ENCODE results near the gene ZNF611. TPM values are rescaled to one million over a fixed set of nuclear protein-coding genes. Genes with fewer than 3 reads are reported as not detected.
"Not testable (repeated sequence)": the region's sequence is repeated elsewhere in the genome, so short reads cannot be mapped to it uniquely, and the experiment has no call there.

Gene ZNF611
- total RNA-seq, 1 donor from 2014 or later: 24.4 TPM

DNA sequence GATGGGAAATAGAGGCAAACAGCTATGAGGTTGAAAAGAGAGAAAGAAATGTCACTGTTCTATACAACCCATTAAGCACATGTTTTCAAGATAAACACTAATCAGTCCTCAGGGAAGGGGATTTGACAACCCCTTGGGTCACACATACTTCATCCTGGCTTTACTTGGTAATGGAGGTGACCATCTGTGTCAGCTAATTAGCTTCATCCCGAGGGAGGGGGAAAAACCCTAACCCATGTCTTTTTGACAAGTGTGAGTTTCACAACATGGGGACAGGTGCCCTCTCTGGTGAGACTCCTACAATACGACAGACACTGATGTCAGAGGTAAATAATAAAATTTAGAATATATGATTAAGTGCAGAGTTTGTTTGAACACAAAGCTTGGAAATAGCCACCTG, 43.1 kb downstream of the ZNF611 start:
- Histone ChIP-seq H3K27me3 (ENCODE audit: low read depth) (no peaks in the 10 kb centered on the region), H3K9me3 (no peaks in the 10 kb centered on the region), H3K36me3 (no peaks in the 10 kb centered on the region), H3K4me3 (no peak overlapping the region), H3K4me1 (peaks cover 14% of the 10 kb centered on the region), H3K27ac (no peak overlapping the region)
- TF ChIP-seq, protein P1, sequence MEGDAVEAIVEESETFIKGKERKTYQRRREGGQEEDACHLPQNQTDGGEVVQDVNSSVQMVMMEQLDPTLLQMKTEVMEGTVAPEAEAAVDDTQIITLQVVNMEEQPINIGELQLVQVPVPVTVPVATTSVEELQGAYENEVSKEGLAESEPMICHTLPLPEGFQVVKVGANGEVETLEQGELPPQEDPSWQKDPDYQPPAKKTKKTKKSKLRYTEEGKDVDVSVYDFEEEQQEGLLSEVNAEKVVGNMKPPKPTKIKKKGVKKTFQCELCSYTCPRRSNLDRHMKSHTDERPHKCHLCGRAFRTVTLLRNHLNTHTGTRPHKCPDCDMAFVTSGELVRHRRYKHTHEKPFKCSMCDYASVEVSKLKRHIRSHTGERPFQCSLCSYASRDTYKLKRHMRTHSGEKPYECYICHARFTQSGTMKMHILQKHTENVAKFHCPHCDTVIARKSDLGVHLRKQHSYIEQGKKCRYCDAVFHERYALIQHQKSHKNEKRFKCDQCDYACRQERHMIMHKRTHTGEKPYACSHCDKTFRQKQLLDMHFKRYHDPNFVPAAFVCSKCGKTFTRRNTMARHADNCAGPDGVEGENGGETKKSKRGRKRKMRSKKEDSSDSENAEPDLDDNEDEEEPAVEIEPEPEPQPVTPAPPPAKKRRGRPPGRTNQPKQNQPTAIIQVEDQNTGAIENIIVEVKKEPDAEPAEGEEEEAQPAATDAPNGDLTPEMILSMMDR (IDR thresholded peaks at IDR 0.05): no peak
- DNase-seq (no peak), ATAC-seq (no peak)
- intact Hi-C loops (cut with DNase I): no loop called here

DNA sequence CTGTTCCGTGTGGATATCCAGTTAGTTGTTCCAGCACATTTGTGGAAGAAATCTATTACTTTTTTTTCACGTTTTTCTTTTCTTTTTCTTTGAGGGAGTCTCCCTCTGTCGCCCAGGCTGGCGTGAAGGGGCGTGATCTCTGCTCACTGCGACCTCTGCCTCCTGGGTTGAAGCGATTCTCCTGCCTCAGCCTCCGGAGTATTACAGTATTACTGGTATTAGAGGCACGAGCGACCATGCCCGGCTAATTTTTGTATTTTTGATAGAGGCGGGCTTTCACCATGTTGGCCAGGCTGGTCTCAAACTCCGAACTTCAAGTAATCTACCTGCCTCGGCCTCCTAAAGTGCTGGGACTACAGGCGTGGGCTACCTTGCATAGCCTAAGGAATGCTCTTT, 43.6 kb downstream of the ZNF611 start:
- TF ChIP-seq, protein P1 (IDR thresholded peaks at IDR 0.05): no peak
- peak overlapping the region; percentile 86 for H3K27ac ChIP-seq
- H3K36me3 ChIP-seq: no peaks in the 10 kb centered on the region
- no peak for ATAC-seq
- peaks cover 14% of the 10 kb centered on the region for H3K4me1 ChIP-seq
- intact Hi-C loops (cut with DNase I): no loop called here
- H3K9me3 ChIP-seq: no peaks in the 10 kb centered on the region
- peak overlapping the region; percentile 65 for H3K4me3 ChIP-seq
- no peaks in the 10 kb centered on the region for H3K27me3 ChIP-seq (ENCODE audit: low read depth)
- no peak for DNase-seq

DNA sequence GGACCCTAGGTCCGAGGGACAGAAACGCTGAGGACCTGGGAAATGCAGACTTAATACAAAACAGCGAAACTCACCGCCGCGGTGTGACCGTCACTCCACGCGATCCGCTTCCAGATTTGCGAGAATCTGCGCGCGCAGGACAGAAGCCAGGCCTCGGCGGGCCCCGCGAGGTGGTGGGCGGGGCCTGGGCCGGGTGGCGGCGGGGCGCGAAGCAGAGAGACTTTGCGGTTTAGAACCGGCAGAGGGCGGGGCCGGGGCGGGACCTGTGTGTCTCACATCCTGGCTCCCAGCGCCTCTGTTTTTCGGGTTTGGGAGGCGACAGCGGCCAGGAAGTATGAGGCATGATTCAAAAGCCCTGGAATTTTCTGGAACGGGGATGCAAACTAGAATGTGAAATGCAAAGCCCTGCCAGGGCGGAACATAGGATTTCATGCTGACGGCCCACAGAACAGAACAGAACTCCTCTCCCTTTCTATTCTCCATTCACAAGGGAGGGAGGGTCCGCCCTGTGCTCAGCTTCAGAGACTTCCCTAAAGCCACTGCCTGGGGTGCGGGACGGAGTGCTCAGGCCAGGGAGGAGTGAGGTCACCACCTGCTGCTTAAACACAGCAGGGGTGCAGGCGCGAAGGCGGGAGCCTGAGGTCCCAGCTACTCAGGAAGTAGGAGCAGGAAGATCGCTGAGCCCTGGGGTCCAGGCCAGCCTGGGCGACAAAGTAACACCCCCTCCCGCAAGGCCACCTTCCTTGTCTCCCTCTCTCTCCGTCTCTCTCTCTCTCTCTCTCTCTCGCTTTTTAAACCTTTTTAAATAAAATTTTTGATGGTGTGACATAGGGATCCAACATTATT, 44.3 kb downstream of the ZNF611 start:
- peak; percentile 97 for DNase-seq
- Histone ChIP-seq H3K9me3 (no peaks in the 10 kb centered on the region), H3K36me3 (no peaks in the 10 kb centered on the region), H3K27ac (peak overlapping the region; percentile 86), H3K27me3 (ENCODE audit: low read depth) (no peaks in the 10 kb centered on the region), H3K4me3 (peak overlapping the region; percentile 65), H3K4me1 (peaks cover 14% of the 10 kb centered on the region)
- TF ChIP-seq, protein P1 (IDR thresholded peaks at IDR 0.05): peak; percentile 18
- intact Hi-C loops (cut with DNase I): no loop called here
- ATAC-seq: peak; percentile 100

DNA sequence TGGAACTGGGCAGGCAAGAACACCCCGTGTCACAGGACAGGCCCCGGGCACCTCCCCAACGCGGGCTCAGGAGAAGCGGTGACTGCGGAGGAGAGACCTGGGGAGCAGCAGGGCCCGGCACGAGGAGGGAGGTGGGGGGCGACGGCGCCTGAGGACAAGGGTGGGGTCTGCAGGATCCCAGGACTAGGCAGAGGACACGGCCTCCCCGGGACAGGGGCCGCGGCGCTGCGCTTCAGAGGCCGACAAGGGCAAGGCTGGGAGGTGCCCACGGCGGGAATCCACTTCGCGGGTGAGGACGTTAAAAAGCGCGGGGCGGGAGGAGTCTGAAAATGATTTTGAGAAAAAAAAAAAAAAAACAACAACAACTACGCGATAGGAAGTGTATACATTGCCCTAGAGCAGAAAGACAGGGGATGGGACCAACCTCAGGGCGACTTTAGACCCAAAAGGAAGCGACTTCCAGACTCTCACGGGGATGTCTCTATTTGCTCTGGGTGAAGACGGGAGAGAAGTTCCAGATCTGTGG, 44.9 kb downstream of the ZNF611 start:
- intact Hi-C loops (cut with DNase I): no loop called here
- peak; percentile 67 to 72 for ATAC-seq
- Histone ChIP-seq H3K9me3 (no peaks in the 10 kb centered on the region), H3K36me3 (no peaks in the 10 kb centered on the region), H3K4me3 (peak overlapping the region; percentile 65), H3K27me3 (ENCODE audit: low read depth) (no peaks in the 10 kb centered on the region), H3K4me1 (peaks cover 14% of the 10 kb centered on the region), H3K27ac (peak overlapping the region; percentile 86)
- peak; percentile 66 for DNase-seq
- TF ChIP-seq, protein P1 (IDR thresholded peaks at IDR 0.05): no peak

DNA sequence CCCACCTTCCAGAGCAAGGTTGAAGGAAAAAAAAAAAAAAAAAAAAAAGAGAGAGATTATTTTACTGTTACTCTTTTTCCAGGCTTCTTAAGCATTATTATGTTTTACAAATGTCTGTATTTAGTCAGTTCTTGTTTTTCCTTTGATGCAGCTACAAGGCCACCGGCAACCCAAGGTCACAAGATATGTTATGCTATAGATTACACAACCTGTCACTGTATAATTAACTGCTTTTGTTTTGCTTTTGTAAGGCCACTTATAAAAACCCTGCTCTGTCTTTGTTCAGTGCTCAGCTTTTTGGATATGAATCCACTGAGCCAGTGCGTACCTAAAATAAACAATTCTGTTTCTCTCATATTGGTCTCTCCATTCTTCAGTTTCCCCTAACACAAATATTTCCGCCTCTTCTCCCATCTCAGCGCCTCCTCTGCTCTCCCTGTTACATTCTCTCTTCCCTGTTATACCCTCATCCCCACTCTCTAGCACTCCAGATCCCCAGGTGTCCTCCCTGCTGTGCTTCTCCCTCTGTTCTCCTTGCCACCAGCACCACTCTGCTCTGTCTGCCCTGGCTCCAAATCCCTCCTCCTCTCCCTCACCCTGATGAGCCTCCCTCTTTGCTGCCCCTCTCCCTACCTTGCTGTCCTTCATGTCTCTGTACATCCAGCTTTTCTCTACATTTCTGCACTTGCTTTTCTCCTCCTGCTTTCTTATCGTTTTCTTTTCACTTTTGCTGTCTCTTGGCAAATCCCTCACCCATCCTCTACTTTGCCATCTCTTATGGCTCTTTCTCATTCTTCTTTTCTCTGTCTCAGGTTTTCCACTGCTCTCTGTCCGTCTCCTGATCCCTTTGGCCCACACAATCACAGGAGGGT, 45.7 kb downstream of the ZNF611 start:
- Histone ChIP-seq H3K4me1 (peaks cover 14% of the 10 kb centered on the region), H3K27ac (peak overlapping the region; percentile 86), H3K4me3 (peak overlapping the region; percentile 65)
- H3K9me3 ChIP-seq; DNase-seq; H3K36me3 ChIP-seq; intact Hi-C loops (cut with DNase I); ATAC-seq; H3K27me3 ChIP-seq (ENCODE audit: low read depth): not testable (repeated sequence)

Data from lower lobe of right lung (tissue), 2 donors.